GM19455 (cell line): ENCODE results near the gene C19orf47.
"Not testable (repeated sequence)": the region's sequence is repeated elsewhere in the genome, so short reads cannot be mapped to it uniquely, and the experiment has no call there.

ENCODE experiments used
- ATAC-seq: cut with Tn5 transposase; IDR thresholded peaks from one replicate; pipeline ENCODE4 v1.9.1; 2021; ENCODE audit not compliant: unreplicated experiment

C19orf47 gene

GRCh38 chr19:40355975-40356680, 7.9 kb upstream of the C19orf47 start:
- no peak for ATAC-seq

GRCh38 chr19:40348961-40349507, 837 bp upstream of the C19orf47 start:
- no peak for ATAC-seq

- ATAC-seq: no peak
Measured at GRCh38 chr19:40344422-40344821, 3.8 kb downstream of the C19orf47 start.

- no peak for ATAC-seq
Measured at GRCh38 chr19:40342644-40343311, 5.4 kb downstream of the C19orf47 start.

- ATAC-seq: no peak
Measured at GRCh38 chr19:40341601-40342482, 6.4 kb downstream of the C19orf47 start.

GRCh38 chr19:40339018-40339728, 9.0 kb downstream of the C19orf47 start:
- ATAC-seq: no peak

GRCh38 chr19:40337594-40337993, 10.6 kb downstream of the C19orf47 start:
- ATAC-seq: no peak

- no peak for ATAC-seq
Measured at GRCh38 chr19:40337107-40337506, 11.1 kb downstream of the C19orf47 start.

- ATAC-seq: no peak
Measured at GRCh38 chr19:40336601-40336900, 11.6 kb downstream of the C19orf47 start.

- no peak for ATAC-seq
Measured at GRCh38 chr19:40335855-40336600, 12.2 kb downstream of the C19orf47 start.

GRCh38 chr19:40335101-40335500, 13.1 kb downstream of the C19orf47 start:
- ATAC-seq: no peak

GRCh38 chr19:40333083-40333482, 15.1 kb downstream of the C19orf47 start:
- ATAC-seq: not testable (repeated sequence)

- no peak for ATAC-seq
Measured at GRCh38 chr19:40332669-40333068, 15.5 kb downstream of the C19orf47 start.

- ATAC-seq: no peak
Measured at GRCh38 chr19:40331052-40331451, 17.1 kb downstream of the C19orf47 start.

GRCh38 chr19:40326201-40326600, 22.0 kb downstream of the C19orf47 start:
- ATAC-seq: no peak

- no peak for ATAC-seq
Measured at GRCh38 chr19:40323705-40324104, 24.5 kb downstream of the C19orf47 start.

GRCh38 chr19:40322951-40323615, 25.1 kb downstream of the C19orf47 start:
- ATAC-seq: no peak

GRCh38 chr19:40322271-40322610, 26.0 kb downstream of the C19orf47 start:
- no peak for ATAC-seq

GRCh38 chr19:40321566-40322270, 26.5 kb downstream of the C19orf47 start:
- ATAC-seq: no peak
